ENCODE measurements around the gene IER5L.

DNA sequence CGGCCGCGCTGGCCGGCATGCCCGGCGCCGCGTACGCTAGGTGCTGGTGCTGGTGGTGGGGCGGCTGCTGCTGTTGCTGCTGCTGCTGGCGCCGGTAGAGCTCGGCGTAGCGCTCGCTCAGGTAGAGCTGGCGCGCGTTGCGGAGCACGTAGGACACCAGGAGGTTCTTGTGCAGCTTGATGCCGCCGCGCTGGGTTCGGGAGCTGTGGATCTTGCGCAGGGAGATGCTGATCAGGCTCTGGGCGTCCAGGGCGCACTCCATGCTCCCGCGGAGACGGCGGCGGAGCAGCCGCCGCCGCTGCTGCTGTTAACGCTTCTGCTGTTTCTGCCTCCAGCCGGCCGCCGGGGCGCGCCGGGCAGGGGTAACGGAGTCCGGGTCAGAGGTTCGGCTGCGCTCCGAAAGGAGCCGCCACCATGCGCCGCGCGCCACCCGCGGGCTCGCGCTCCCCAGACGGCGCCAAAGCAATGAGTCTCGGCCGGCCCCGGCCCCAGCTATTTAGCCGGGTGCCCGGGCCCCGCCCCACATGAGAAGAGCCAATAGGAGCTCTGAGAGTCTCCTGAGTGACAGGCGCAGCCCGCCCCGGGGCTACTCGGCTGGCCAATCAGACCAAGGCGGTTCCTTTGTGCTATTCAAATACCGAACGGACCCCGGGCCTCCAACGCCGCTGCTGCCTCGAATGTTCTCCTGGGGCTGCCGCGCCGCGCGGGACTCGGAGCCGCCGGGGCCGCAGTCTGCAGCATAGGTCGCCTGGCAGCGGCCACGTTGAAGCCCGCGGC is at the start of gene IER5L:
- TF ChIP-seq CTCF (IDR thresholded peaks at IDR 0.05; ENCODE audit: insufficient read depth, low read length, poor library complexity, severe bottlenecking) (no peak), EZH2phosphoT487 (conservative IDR thresholded peaks at IDR 0.05; ENCODE audit: low read length) (no peak)

Measured in SU-DHL-6 (cell line).